SK-N-SH (cell line): ENCODE measurements around the gene CDCA8. TPM values are rescaled to one million over a fixed set of nuclear protein-coding genes. Genes with fewer than 3 reads are reported as not detected.

ENCODE experiments used
- CTCF ChIA-PET: fragments of 300-600, 350-600 bp; formaldehyde crosslinking; extraction: SDS; loops from one replicate; lab custom pipeline; 2021; lab: Yijun Ruan, JAX
- POLR2A ChIA-PET: fragments of 350-600 bp; sonication (Branson Sonifier 250); formaldehyde crosslinking; extraction: SDS; loops from one replicate; lab custom pipeline; 2020; ENCODE audit warnings: antibody characterized with exemption, inconsistent platforms; lab: Yijun Ruan, JAX
- DNase-seq: peaks from one replicate; pipeline ENCODE4 v3.0.0; 2012
- H2AFZ ChIP-seq: fragments of 200-600 bp; sonication (generic); 2 replicates; pipeline ENCODE4 v1.8.1; 2016; ENCODE audit warnings: antibody characterized with exemption, mild to moderate bottlenecking, low read depth
- H3F3A ChIP-seq: fragments of 200-600 bp; sonication (generic); replicated peaks from 2 replicates; pipeline ENCODE3; 2016; ENCODE audit warnings: antibody characterized with exemption, mild to moderate bottlenecking; ENCODE audit not compliant: insufficient read depth
- H3K27ac ChIP-seq, 2 experiments: fragments of 200-500 bp in 1 of 2; fragments of 200-600 bp in 1 of 2; sonication (Bioruptor generic) in 1 of 2; sonication (generic), shearing (Covaris generic) in 1 of 2; 2 replicates each; pipeline versions ENCODE4 v1.5.1 to v1.6.1; 2014 to 2016; ENCODE audit warnings: low read depth in 2 of 2, inconsistent platforms in 1 of 2, low read length in 1 of 2, mild to moderate bottlenecking in 1 of 2, mixed read lengths in 1 of 2
- H3K27me3 ChIP-seq: fragments of 200-600 bp; sonication (generic), shearing (Covaris generic); 2 replicates; pipeline ENCODE4 v1.6.1; 2016; ENCODE audit warnings: mixed run types; ENCODE audit not compliant: insufficient read depth
- H3K36me3 ChIP-seq, 2 experiments: fragments of 200-500 bp in 1 of 2; fragments of 200-600 bp in 1 of 2; sonication (Bioruptor generic) in 1 of 2; sonication (generic) in 1 of 2; replicated peaks in 1 of 2; 2 replicates each; pipeline versions ENCODE3 to v1.5.1; 2014 to 2016; ENCODE audit warnings: low read length in 1 of 2, mild to moderate bottlenecking in 1 of 2; ENCODE audit not compliant: insufficient read depth in 2 of 2, control insufficient read depth in 1 of 2
- H3K4me1 ChIP-seq, 2 experiments: fragments of 200-500 bp in 1 of 2; fragments of 200-600 bp in 1 of 2; sonication (Bioruptor generic) in 1 of 2; sonication (generic), shearing (Covaris generic) in 1 of 2; 2 replicates each; pipeline versions ENCODE4 v1.5.1 to v1.6.1; 2014 to 2016; ENCODE audit warnings: low read depth in 1 of 2, low read length in 1 of 2, mixed run types in 1 of 2; ENCODE audit not compliant: insufficient read depth in 2 of 2, control insufficient read depth in 1 of 2
- H3K4me2 ChIP-seq: fragments of 200-600 bp; sonication (generic), shearing (Covaris generic); 2 replicates; pipeline ENCODE4 v1.6.1; 2017; ENCODE audit warnings: mixed run types
- H3K4me3 ChIP-seq, 2 experiments: fragments of 200-500 bp in 1 of 2; fragments of 200-600 bp in 1 of 2; sonication (Bioruptor generic) in 1 of 2; sonication (generic), shearing (Covaris generic) in 1 of 2; 2 replicates each; pipeline versions ENCODE4 v1.5.1 to v1.8.1; 2014 to 2016; ENCODE audit warnings: low read depth in 2 of 2, inconsistent platforms in 1 of 2, low read length in 1 of 2, mild to moderate bottlenecking in 1 of 2, mixed read lengths in 1 of 2, moderate library complexity in 1 of 2
- H3K79me2 ChIP-seq: fragments of 200-600 bp; sonication (generic); 2 replicates; pipeline ENCODE4 v1.8.1; 2017; ENCODE audit warnings: mild to moderate bottlenecking; ENCODE audit not compliant: insufficient read depth
- H3K9ac ChIP-seq: fragments of 200-600 bp; sonication (generic); 2 replicates; pipeline ENCODE4 v1.6.1; 2017; ENCODE audit warnings: mixed run types
- H3K9me2 ChIP-seq: fragments of 200-600 bp; sonication (generic); 2 replicates; pipeline ENCODE4 v1.6.1; 2017; ENCODE audit warnings: mixed run types
- H3K9me3 ChIP-seq: fragments of 200-600 bp; sonication (generic); 2 replicates; pipeline ENCODE4 v1.6.1; 2017; ENCODE audit warnings: mixed run types, mild to moderate bottlenecking, moderate library complexity
- H4K20me1 ChIP-seq: fragments of 200-600 bp; sonication (generic); 2 replicates; pipeline ENCODE4 v1.6.1; 2017; ENCODE audit warnings: mild to moderate bottlenecking, mixed run types; ENCODE audit not compliant: insufficient read depth
- ELF1 ChIP-seq: IDR thresholded peaks from 2 replicates; pipeline ENCODE4 v1.4.0; 2012
- EP300 ChIP-seq, 2 experiments: IDR thresholded peaks; 2 replicates each; pipeline versions ENCODE4 v1.4.0 to v1.6.1; 2012; ENCODE audit warnings: borderline replicate concordance in 1 of 2, low read depth in 1 of 2, low read length in 1 of 2
- EZH2phosphoT487 ChIP-seq: fragments of 200-600 bp; sonication (generic); IDR thresholded peaks from 2 replicates; pipeline ENCODE4 v1.6.1; 2017; ENCODE audit warnings: low read depth, mixed run types, mild to moderate bottlenecking, antibody characterized with exemption, moderate library complexity, borderline replicate concordance
- FOSL2 ChIP-seq: IDR thresholded peaks from 2 replicates; pipeline ENCODE4 v1.4.0; 2012; ENCODE audit warnings: low read depth, mild to moderate bottlenecking, moderate library complexity, borderline replicate concordance
- FOXJ3 ChIP-seq: sonication (generic); formaldehyde crosslinking; IDR thresholded peaks from 2 replicates; pipeline ENCODE4 v1.5.1; 2020; ENCODE audit warnings: mild to moderate bottlenecking, missing genetic modification reagents
- FOXM1 ChIP-seq: IDR thresholded peaks from 2 replicates; pipeline ENCODE4 v1.4.0; 2012; ENCODE audit warnings: low read depth, mild to moderate bottlenecking
- GABPA ChIP-seq: IDR thresholded peaks from 2 replicates; pipeline ENCODE4 v1.4.0; 2012; ENCODE audit warnings: low read depth, mild to moderate bottlenecking
- MXI1 ChIP-seq: IDR thresholded peaks from 2 replicates; pipeline ENCODE4 v1.6.1; 2012; ENCODE audit warnings: mild to moderate bottlenecking, low read depth, low read length, improper control_type of control experiment
- NRF1 ChIP-seq: IDR thresholded peaks from 2 replicates; pipeline ENCODE4 v1.6.1; 2012; ENCODE audit warnings: low read depth, mild to moderate bottlenecking, low read length
- RCOR1 ChIP-seq: fragments of 150-350 bp; IDR thresholded peaks from 2 replicates; pipeline ENCODE4 v1.6.1; 2017; ENCODE audit warnings: antibody characterized with exemption, low read length
- REST ChIP-seq: IDR thresholded peaks from 2 replicates; pipeline ENCODE4 v1.6.1; 2012; ENCODE audit warnings: mild to moderate bottlenecking, low read depth, low read length, moderate library complexity
- RXRA ChIP-seq: IDR thresholded peaks from 2 replicates; pipeline ENCODE4 v1.4.0; 2012; ENCODE audit warnings: low read depth, mild to moderate bottlenecking, borderline replicate concordance
- SIN3A ChIP-seq: IDR thresholded peaks from 2 replicates; pipeline ENCODE4 v1.6.1; 2012; ENCODE audit warnings: low read depth, mild to moderate bottlenecking, low read length, moderate library complexity, borderline replicate concordance
- TAF1 ChIP-seq: IDR thresholded peaks from 2 replicates; pipeline ENCODE4 v1.6.1; 2012; ENCODE audit warnings: low read depth, mild to moderate bottlenecking, low read length, moderate library complexity, borderline replicate concordance
- TEAD4 ChIP-seq: IDR thresholded peaks from 2 replicates; pipeline ENCODE4 v1.4.0; 2012; ENCODE audit warnings: mild to moderate bottlenecking, borderline replicate concordance; ENCODE audit not compliant: insufficient read depth
- WGBS: methylation state at CpG from one replicate; pipeline ENCODE4 v1.1.6; 2017; ENCODE audit warnings: low lambda C conversion rate; 5-methylcytosine and 5-hydroxymethylcytosine counted together
- polyA plus RNA-seq, 3 experiments: library from polyadenylated mRNA; depleted of rRNA; stranded (reverse); fragments of >200 nt; gene quantifications; 2 replicates each; pipeline ENCODE4 v1.2.3, GENCODE V29; 2012
- TF ChIP-seq, protein P1 (sequence below): IDR thresholded peaks from 2 replicates; pipeline ENCODE4 v1.4.0; 2012; ENCODE audit warnings: low read depth, borderline replicate concordance

Gene CDCA8
- polyA plus RNA-seq, 1 of the 3 experiments (the other 2 are of a cell fraction) = 22.9 TPM

GRCh38 chr1:37697090-37697489 is 4.8 kb downstream of the CDCA8 start:
- WGBS = 84% methylated on average over 2 of the region's 2 CpGs
- DNase-seq = no peak
- Histone ChIP-seq H3K4me1 (peaks cover 3 to 4% of the 10 kb centered on the region in 2 experiments; a peak in 1 of 4 replicates), H3K27ac (no peak overlapping the region), H3K9me2 (no peaks in the 10 kb centered on the region), H4K20me1 (no peaks in the 10 kb centered on the region; the same call in 1 of the 2 replicates), H3K27me3 (no peaks in the 10 kb centered on the region), H3K36me3 (peaks cover 53 to 54% of the 10 kb centered on the region in 2 experiments), H3K4me2 (no peak overlapping the region), H3K79me2 (peaks cover 63% of the 10 kb centered on the region), H2AFZ (no peak overlapping the region), H3K4me3 (no peak overlapping the region), H3K9ac (no peak overlapping the region), H3K9me3 (no peaks in the 10 kb centered on the region), H3F3A (peaks cover 3% of the 10 kb centered on the region)
- ChIA-PET CTCF (interaction anchor here (1.3 kb wide), 1 partner anchor 69 kb away, joined by 3 read pairs; no protein-coding TSS in a partner anchor), POLR2A (no interaction called here)
- no peak for TF ChIP-seq GABPA
- TF ChIP-seq REST = no peak
- no peak for TF ChIP-seq RCOR1

GRCh38 chr1:37697737-37698136 is 5.4 kb downstream of the CDCA8 start:
- no peak overlapping the region for H3K27ac ChIP-seq
- no peak overlapping the region for H2AFZ ChIP-seq
- 81% methylated on average over 2 of the region's 2 CpGs for WGBS
- H3K4me1 ChIP-seq = peaks cover 2 to 3% of the 10 kb centered on the region in 2 experiments; a peak in 1 of 4 replicates
- H3F3A ChIP-seq = peaks cover 3% of the 10 kb centered on the region
- ChIA-PET CTCF (no interaction called here), POLR2A (no interaction called here)
- no peaks in the 10 kb centered on the region for H3K9me2 ChIP-seq
- H3K4me3 ChIP-seq = no peak overlapping the region
- peaks cover 53 to 58% of the 10 kb centered on the region in 2 experiments for H3K36me3 ChIP-seq
- no peak for DNase-seq
- no peaks in the 10 kb centered on the region for H3K27me3 ChIP-seq
- H3K4me2 ChIP-seq = no peak overlapping the region
- H3K9me3 ChIP-seq = no peaks in the 10 kb centered on the region
- no peak overlapping the region for H3K9ac ChIP-seq
- peaks cover 59% of the 10 kb centered on the region for H3K79me2 ChIP-seq
- TF ChIP-seq SIN3A (no peak), MXI1 (no peak), TAF1 (no peak), FOXJ3 (CRISPR knock-in tag) (no peak), RCOR1 (no peak), EP300 (IDR thresholded peaks at IDR 0.05; ENCODE audit: borderline replicate concordance in 1 of 2, low read depth in 1 of 2, low read length in 1 of 2) (no peak), EZH2phosphoT487 (no peak), ELF1 (no peak), NRF1 (no peak), FOSL2 (no peak), RXRA (no peak), TEAD4 (no peak), FOXM1 (no peak)
- TF ChIP-seq, protein P1, sequence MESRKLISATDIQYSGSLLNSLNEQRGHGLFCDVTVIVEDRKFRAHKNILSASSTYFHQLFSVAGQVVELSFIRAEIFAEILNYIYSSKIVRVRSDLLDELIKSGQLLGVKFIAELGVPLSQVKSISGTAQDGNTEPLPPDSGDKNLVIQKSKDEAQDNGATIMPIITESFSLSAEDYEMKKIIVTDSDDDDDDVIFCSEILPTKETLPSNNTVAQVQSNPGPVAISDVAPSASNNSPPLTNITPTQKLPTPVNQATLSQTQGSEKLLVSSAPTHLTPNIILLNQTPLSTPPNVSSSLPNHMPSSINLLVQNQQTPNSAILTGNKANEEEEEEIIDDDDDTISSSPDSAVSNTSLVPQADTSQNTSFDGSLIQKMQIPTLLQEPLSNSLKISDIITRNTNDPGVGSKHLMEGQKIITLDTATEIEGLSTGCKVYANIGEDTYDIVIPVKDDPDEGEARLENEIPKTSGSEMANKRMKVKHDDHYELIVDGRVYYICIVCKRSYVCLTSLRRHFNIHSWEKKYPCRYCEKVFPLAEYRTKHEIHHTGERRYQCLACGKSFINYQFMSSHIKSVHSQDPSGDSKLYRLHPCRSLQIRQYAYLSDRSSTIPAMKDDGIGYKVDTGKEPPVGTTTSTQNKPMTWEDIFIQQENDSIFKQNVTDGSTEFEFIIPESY = no peak
- no peaks in the 10 kb centered on the region; the same call in 1 of the 2 replicates for H4K20me1 ChIP-seq
